H1 (cell line): ENCODE measurements around the gene SCNN1B. TPM values are rescaled to one million over a fixed set of nuclear protein-coding genes. Genes with fewer than 3 reads are reported as not detected.

Experiments used
- CTCF ChIA-PET: fragments of 300-600 bp; sonication (Branson Sonifier 250); formaldehyde crosslinking; loops from one replicate; lab custom pipeline; 2021; ENCODE audit not compliant: partially characterized antibody; lab: Charles Lee
- POLR2A ChIA-PET: fragments of 300-600 bp; sonication (Branson Sonifier 250); formaldehyde crosslinking; loops from one replicate; lab custom pipeline; 2021; ENCODE audit warnings: inconsistent platforms; ENCODE audit not compliant: partially characterized antibody; lab: Charles Lee
- DNase-seq, 2 experiments: peaks; one replicate each; pipeline versions ENCODE4 v3.0.0 to v3.0.0-alpha.2; 2010 to 2022; ENCODE audit warnings: low spot score in 2 of 2, low read depth in 1 of 2, mixed read lengths in 1 of 2
- FAIRE-seq: peaks from 2 replicates; lab custom pipeline; 2011; peaks lifted over from hg19 to GRCh38; lab: Jason Lieb, UNC
- H2AFZ ChIP-seq: 2 replicates; pipeline ENCODE4 v1.8.1; 2012; ENCODE audit warnings: low read length, inconsistent platforms
- H2AK5ac ChIP-seq: 2 replicates; pipeline ENCODE4 v1.6.1; 2013; ENCODE audit warnings: low read depth, low read length
- H2BK120ac ChIP-seq: replicated peaks from 2 replicates; pipeline ENCODE3; 2013; ENCODE audit warnings: low read depth, low read length, inconsistent platforms
- H2BK12ac ChIP-seq: 2 replicates; pipeline ENCODE4 v1.6.1; 2013; ENCODE audit warnings: low read depth, low read length
- H2BK15ac ChIP-seq: 2 replicates; pipeline ENCODE4 v1.6.1; 2013; ENCODE audit warnings: low read length
- H2BK20ac ChIP-seq: 2 replicates; pipeline ENCODE4 v1.6.1; 2013; ENCODE audit warnings: low read length
- H2BK5ac ChIP-seq: 2 replicates; pipeline ENCODE4 v1.6.1; 2013; ENCODE audit warnings: low read depth, low read length
- H3K14ac ChIP-seq: 2 replicates; pipeline ENCODE4 v1.6.1; 2013; ENCODE audit warnings: inconsistent platforms; ENCODE audit not compliant: insufficient read length
- H3K18ac ChIP-seq: 2 replicates; pipeline ENCODE4 v1.6.1; 2013; ENCODE audit warnings: low read length; ENCODE audit errors: extremely low read depth
- H3K23ac ChIP-seq: 2 replicates; pipeline ENCODE4 v1.6.1; 2013; ENCODE audit warnings: inconsistent platforms; ENCODE audit not compliant: insufficient read length
- H3K23me2 ChIP-seq: 2 replicates; pipeline ENCODE4 v1.6.1; 2013; ENCODE audit warnings: low read depth, low read length
- H3K27ac ChIP-seq: 2 replicates; pipeline ENCODE4 v1.6.1; 2011; ENCODE audit warnings: low read depth, low read length, inconsistent platforms
- H3K27me3 ChIP-seq, 4 experiments: replicated peaks in 1 of 4; 1 replicate in 1 of 4; 2 replicates in 3 of 4; pipeline versions ENCODE4 v1.6.1 to v1.8.1; 2011 to 2013; ENCODE audit warnings: low read length in 3 of 4, mild to moderate bottlenecking in 3 of 4, inconsistent platforms in 2 of 4, mixed read lengths in 2 of 4, moderate library complexity in 1 of 4; ENCODE audit not compliant: control insufficient read depth in 3 of 4, insufficient read depth in 3 of 4; ENCODE audit errors: extremely low read depth in 1 of 4
- H3K36me3 ChIP-seq, 4 experiments: 2 replicates each; pipeline versions ENCODE4 v1.6.1 to v1.8.1; 2011 to 2013; ENCODE audit warnings: mild to moderate bottlenecking in 4 of 4, low read length in 3 of 4, moderate library complexity in 2 of 4, control low read depth in 1 of 4, inconsistent platforms in 1 of 4; ENCODE audit not compliant: insufficient read depth in 4 of 4, control insufficient read depth in 2 of 4
- H3K4ac ChIP-seq: replicated peaks from 2 replicates; pipeline ENCODE3; 2013; ENCODE audit warnings: low read length, low read depth, mixed read lengths, inconsistent platforms; ENCODE audit not compliant: insufficient read length
- H3K4me1 ChIP-seq, 4 experiments: replicated peaks in 1 of 4; 1 replicate in 1 of 4; 2 replicates in 3 of 4; pipeline versions ENCODE4 v1.6.1 to v1.8.1; 2011 to 2013; ENCODE audit warnings: low read length in 3 of 4, inconsistent platforms in 2 of 4, mixed read lengths in 1 of 4; ENCODE audit not compliant: insufficient read depth in 4 of 4, control insufficient read depth in 3 of 4
- H3K4me2 ChIP-seq, 2 experiments: 2 replicates each; pipeline versions ENCODE4 v1.6.1 to v1.8.1; 2011 to 2013; ENCODE audit warnings: low read depth in 2 of 2, low read length in 2 of 2, control low read depth in 1 of 2, inconsistent platforms in 1 of 2, mild to moderate bottlenecking in 1 of 2; ENCODE audit not compliant: insufficient read depth in 1 of 2
- H3K4me3 ChIP-seq, 4 experiments: fragments of 200-600, 300-600 bp in 1 of 4; sonication (generic), shearing (Covaris generic), sonication (Bioruptor Twin) in 1 of 4; 2 replicates each; pipeline versions ENCODE4 v1.5.1 to v1.8.1; 2011 to 2016; ENCODE audit warnings: low read length in 4 of 4, low read depth in 3 of 4, control low read depth in 2 of 4, inconsistent platforms in 2 of 4, mild to moderate bottlenecking in 2 of 4, mixed read lengths in 1 of 4, moderate library complexity in 1 of 4; ENCODE audit not compliant: insufficient read depth in 2 of 4; ENCODE audit errors: extremely low read depth in 1 of 4
- H3K56ac ChIP-seq: replicated peaks from 2 replicates; pipeline ENCODE3; 2013; ENCODE audit warnings: low read depth, mild to moderate bottlenecking, mixed read lengths, low read length, inconsistent platforms; ENCODE audit not compliant: insufficient read length
- H3K79me1 ChIP-seq: 2 replicates; pipeline ENCODE4 v1.6.1; 2013; ENCODE audit warnings: low read depth, low read length, control low read depth
- H3K79me2 ChIP-seq, 2 experiments: 2 replicates each; pipeline versions ENCODE4 v1.6.1 to v1.8.1; 2012 to 2013; ENCODE audit warnings: low read length in 2 of 2, mild to moderate bottlenecking in 2 of 2, inconsistent platforms in 1 of 2; ENCODE audit not compliant: insufficient read depth in 2 of 2, control insufficient read depth in 1 of 2
- H3K9ac ChIP-seq, 4 experiments: replicated peaks in 1 of 4; 1 replicate in 1 of 4; 2 replicates in 3 of 4; pipeline versions ENCODE4 v1.6.1 to v1.8.1; 2011 to 2013; ENCODE audit warnings: low read depth in 3 of 4, low read length in 3 of 4, control low read depth in 2 of 4, mild to moderate bottlenecking in 2 of 4, moderate library complexity in 2 of 4, inconsistent platforms in 1 of 4; ENCODE audit errors: extremely low read depth in 1 of 4
- H3K9me3 ChIP-seq, 2 experiments: 2 replicates each; pipeline versions ENCODE4 v1.6.1 to v1.8.1; 2012 to 2013; ENCODE audit warnings: mild to moderate bottlenecking in 2 of 2, moderate library complexity in 2 of 2, control low read depth in 1 of 2, inconsistent platforms in 1 of 2, low read depth in 1 of 2, low read length in 1 of 2, mixed read lengths in 1 of 2; ENCODE audit not compliant: insufficient read depth in 2 of 2
- H4K20me1 ChIP-seq, 2 experiments: replicated peaks in 1 of 2; 2 replicates each; pipeline versions ENCODE3 to v1.8.1; 2011 to 2013; ENCODE audit warnings: inconsistent platforms in 2 of 2, low read length in 2 of 2, mild to moderate bottlenecking in 1 of 2; ENCODE audit not compliant: insufficient read depth in 2 of 2, control insufficient read depth in 1 of 2
- H4K5ac ChIP-seq: 2 replicates; pipeline ENCODE4 v1.6.1; 2013; ENCODE audit warnings: low read length, low read depth, mixed read lengths, inconsistent platforms; ENCODE audit not compliant: insufficient read length
- H4K8ac ChIP-seq: 2 replicates; pipeline ENCODE4 v1.8.0; 2013; ENCODE audit warnings: mild to moderate bottlenecking, moderate library complexity, low read length, inconsistent platforms; ENCODE audit not compliant: insufficient read depth; ENCODE audit errors: extremely low read depth
- H4K91ac ChIP-seq: replicated peaks from 2 replicates; pipeline ENCODE3; 2013; ENCODE audit warnings: low read length, mixed read lengths, inconsistent platforms; ENCODE audit not compliant: insufficient read length
- CHD1 ChIP-seq: IDR thresholded peaks from 2 replicates; pipeline ENCODE4 v1.6.1; 2012; ENCODE audit warnings: low read depth, low read length, improper control_type of control experiment
- CREB1 ChIP-seq: IDR thresholded peaks from 2 replicates; pipeline ENCODE4 v1.6.1; 2012; ENCODE audit warnings: inconsistent platforms
- HDAC6 ChIP-seq: IDR thresholded peaks from one replicate; pipeline ENCODE4 v1.7.1; 2012; ENCODE audit warnings: low read depth, mild to moderate bottlenecking, inconsistent platforms, low read length, moderate library complexity
- KDM5A ChIP-seq: fragments of 200-600 bp; IDR thresholded peaks from 2 replicates; pipeline ENCODE4 v1.7.1; 2012; ENCODE audit warnings: mild to moderate bottlenecking, low read length, inconsistent platforms, mixed read lengths
- POU5F1 ChIP-seq: IDR thresholded peaks from 2 replicates; pipeline ENCODE4 v1.6.1; 2011; ENCODE audit warnings: low read depth, mild to moderate bottlenecking, low read length, moderate library complexity
- SAP30 ChIP-seq: fragments of 300-600 bp; sonication (generic); IDR thresholded peaks from 2 replicates; pipeline ENCODE4 v1.7.1; 2012; ENCODE audit warnings: low read length, moderate library complexity, mild to moderate bottlenecking, inconsistent platforms; ENCODE audit not compliant: insufficient read depth, insufficient replicate concordance
- SIN3A ChIP-seq, 2 experiments: IDR thresholded peaks in 1 of 2; conservative IDR thresholded peaks in 1 of 2; 2 replicates each; pipeline ENCODE4 v1.6.1; 2011 to 2012; ENCODE audit warnings: low read length in 2 of 2, improper control_type of control experiment in 1 of 2, low read depth in 1 of 2, mild to moderate bottlenecking in 1 of 2
- ZNF274 ChIP-seq: IDR thresholded peaks from 2 replicates; pipeline ENCODE4 v1.7.0; 2012; ENCODE audit warnings: low read length, borderline replicate concordance; ENCODE audit errors: extremely low read depth
- WGBS, 2 experiments: shearing (Covaris generic) in 1 of 2; methylation state at CpG; one replicate each; pipeline versions ENCODE4 v1.1.6 to v1.1.7; 2013 to 2015; ENCODE audit warnings: low lambda C conversion rate in 2 of 2, mixed read lengths in 2 of 2, inconsistent platforms in 1 of 2, low coverage in 1 of 2, missing lambda C conversion rate in 1 of 2; ENCODE audit not compliant: insufficient replicate concordance in 2 of 2, insufficient coverage in 1 of 2, insufficient read length in 1 of 2; ENCODE audit errors: extremely low coverage in 1 of 2, missing lambda C conversion rate in 1 of 2; 5-methylcytosine and 5-hydroxymethylcytosine counted together
- polyA plus RNA-seq, 7 experiments: library from polyadenylated mRNA; depleted of rRNA in 3 of 7; stranded (reverse) in 5 of 7; unstranded in 2 of 7; fragments of >200 nt in 5 of 7; fragments of 200-250 nt in 2 of 7; gene quantifications; 1 replicate in 5 of 7; 2 replicates in 1 of 7; 4 replicates in 1 of 7; pipeline versions ENCODE4 v1.2.1 to v1.2.3, GENCODE V29; 2011 to 2013; ENCODE audit warnings: missing spikeins in 2 of 7, mixed read lengths in 2 of 7
- total RNA-seq: library from RNA; stranded (reverse); fragmentation: NEBNext Ultra II Directional; extraction: Animal tissue kit (Norgen Biotek cat#: 25700); gene quantifications from 2 replicates; pipeline ENCODE4 v1.2.1, GENCODE V29; 2021
- TF ChIP-seq, protein P1 (sequence below): IDR thresholded peaks from 2 replicates; pipeline ENCODE4 v1.6.1; 2011; ENCODE audit warnings: low read depth, mild to moderate bottlenecking, low read length; ENCODE audit not compliant: insufficient read depth

SCNN1B gene
- total and polyA plus RNA-seq, 2 of the 8 experiments (the other 6 are each of a cell fraction or from before 2014, with no cell fraction given), result 0.20 to 0.95 TPM

DNA sequence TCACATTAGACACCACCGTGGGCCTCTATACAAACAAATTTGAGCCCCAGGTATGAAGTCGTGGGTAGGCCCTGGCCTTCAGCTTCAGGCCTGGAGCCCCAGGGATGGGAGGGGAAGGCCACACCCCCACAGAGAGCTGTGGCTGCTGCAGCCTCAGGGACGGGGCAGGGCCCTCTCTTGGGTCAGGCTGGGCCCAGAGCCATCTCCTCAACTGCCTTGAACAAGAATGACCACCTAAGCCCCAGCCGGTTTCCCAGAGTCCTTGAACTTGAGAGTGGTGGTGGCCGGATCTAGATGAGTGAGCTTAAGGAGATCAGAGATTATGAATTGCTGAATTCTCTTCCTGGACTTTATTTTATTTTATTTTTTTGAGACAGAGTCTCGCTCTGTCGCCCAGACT, 18.6 kb downstream of the SCNN1B start:
- Histone ChIP-seq H4K91ac (no peak overlapping the region), H3K36me3 (no peaks in the 10 kb centered on the region)
- TF ChIP-seq POU5F1, result no peak
- TF ChIP-seq HDAC6, result no peak
- TF ChIP-seq KDM5A, result no peak
- no peak for TF ChIP-seq ZNF274
- TF ChIP-seq SIN3A (conservative IDR thresholded peaks at IDR 0.05 in 1 of 2, IDR thresholded peaks at IDR 0.05 in 1 of 2; ENCODE audit: low read depth in 1 of 2, low read length in 2 of 2), result no peak
- TF ChIP-seq CHD1, result no peak
- TF ChIP-seq, protein P1, sequence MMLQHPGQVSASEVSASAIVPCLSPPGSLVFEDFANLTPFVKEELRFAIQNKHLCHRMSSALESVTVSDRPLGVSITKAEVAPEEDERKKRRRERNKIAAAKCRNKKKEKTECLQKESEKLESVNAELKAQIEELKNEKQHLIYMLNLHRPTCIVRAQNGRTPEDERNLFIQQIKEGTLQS, result no peak
- TF ChIP-seq CREB1, result no peak
- TF ChIP-seq SAP30, result no peak
- TF ChIP-seq, all 59 proteins: peak for 0
- Histone ChIP-seq H3K18ac (no peak overlapping the region), H2BK5ac (no peak overlapping the region), H3K4me2 (no peak overlapping the region), H2BK20ac (no peak overlapping the region), H4K20me1 (peaks cover 0 to 8% of the 10 kb centered on the region in 2 experiments), H3K4ac (no peak overlapping the region), H4K8ac (no peak overlapping the region), H3K9me3 (no peaks in the 10 kb centered on the region; a peak in 1 of 4 replicates), H2BK120ac (no peak overlapping the region), H3K4me1 (no peaks in the 10 kb centered on the region), H2AFZ (no peak overlapping the region), H3K27me3 (no peaks in the 10 kb centered on the region), H3K56ac (no peak overlapping the region), H3K9ac (no peak overlapping the region), H3K79me1 (no peaks in the 10 kb centered on the region), H3K23ac (no peak overlapping the region), H2BK15ac (no peak overlapping the region), H4K5ac (no peak overlapping the region), H3K79me2 (no peaks in the 10 kb centered on the region), H3K23me2 (peaks cover 11% of the 10 kb centered on the region; the same call in 1 of the 2 replicates), H3K14ac (no peak overlapping the region), H3K4me3 (no peak overlapping the region), H3K27ac (no peak overlapping the region), H2AK5ac (no peak overlapping the region), H2BK12ac (no peak overlapping the region)
- WGBS, 2 experiments, result 86% methylated on average over 6 of the region's 7 CpGs; no CpG with 5 or more reads in 1 of the 2 experiments
- POLR2A ChIA-PET, result interaction anchor here (0.9 kb wide), 1 partner anchor 24 kb away, joined by 3 read pairs; no protein-coding TSS in a partner anchor
- DNase-seq (no peak), FAIRE-seq (no peak)
- CTCF ChIA-PET, result interaction anchor here (0.6 to 2.2 kb wide), 6 partner anchors 15 to 697 kb away, joined by 3 to 14 read pairs (median 3); no protein-coding TSS in a partner anchor
